Islet precursor cell (in vitro differentiated cells): ENCODE results near the gene PPP1R3G.
A peak's percentile ranks its signal among the peaks of the same experiment; 100 is the strongest.
"Not testable (repeated sequence)": the region's sequence is repeated elsewhere in the genome, so short reads cannot be mapped to it uniquely, and the experiment has no call there.

Experiments used
- DNase-seq: peaks from one replicate; pipeline ENCODE4 v3.0.0-alpha.2; 2018

The PPP1R3G gene

DNA sequence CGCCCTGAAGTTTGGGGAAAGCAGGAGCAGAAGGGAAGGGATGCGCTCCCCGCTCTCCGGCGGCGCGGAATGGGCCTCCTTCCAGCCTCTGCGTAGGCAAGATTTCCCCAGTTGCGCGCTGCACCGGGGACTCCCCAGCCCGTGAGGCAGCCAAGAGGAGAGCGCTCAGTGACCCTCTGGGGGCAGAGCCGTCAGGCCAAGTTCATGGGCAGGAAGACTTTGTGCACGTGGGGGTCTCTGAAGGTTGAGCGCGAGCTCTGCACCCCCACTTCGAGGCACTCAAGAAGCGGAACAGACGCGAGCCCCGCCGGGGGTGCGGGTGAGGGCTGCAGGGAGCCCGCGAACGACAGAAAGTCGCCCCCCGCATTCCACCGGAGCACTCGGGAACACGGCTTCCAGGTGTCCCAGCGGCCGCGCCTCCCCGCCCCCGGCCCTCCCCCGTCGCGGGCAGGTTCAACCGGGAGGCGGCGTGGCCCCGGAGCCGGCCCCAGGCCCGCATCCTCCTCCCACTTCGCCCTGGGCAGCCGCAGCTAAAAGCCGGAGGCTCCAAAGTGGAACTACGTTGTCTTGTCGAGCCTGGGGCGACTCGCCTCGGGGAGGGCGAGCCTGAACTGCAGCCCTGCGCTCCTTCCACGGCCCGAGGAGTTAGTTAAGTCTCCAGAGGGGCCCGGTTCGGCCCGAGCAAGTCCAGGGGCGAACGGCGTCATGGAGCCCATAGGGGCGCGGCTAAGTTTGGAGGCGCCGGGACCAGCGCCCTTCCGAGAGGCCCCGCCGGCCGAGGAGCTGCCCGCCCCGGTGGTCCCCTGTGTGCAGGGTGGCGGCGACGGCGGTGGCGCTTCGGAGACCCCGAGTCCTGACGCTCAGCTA, at the start of gene PPP1R3G:
Gene PPP1R3G (plus strand): TSS at position 561 of the 867 bp plus-strand sequence. CDS start 145 bp downstream, at position 706.
- DNase-seq = peak; percentile 66

DNA sequence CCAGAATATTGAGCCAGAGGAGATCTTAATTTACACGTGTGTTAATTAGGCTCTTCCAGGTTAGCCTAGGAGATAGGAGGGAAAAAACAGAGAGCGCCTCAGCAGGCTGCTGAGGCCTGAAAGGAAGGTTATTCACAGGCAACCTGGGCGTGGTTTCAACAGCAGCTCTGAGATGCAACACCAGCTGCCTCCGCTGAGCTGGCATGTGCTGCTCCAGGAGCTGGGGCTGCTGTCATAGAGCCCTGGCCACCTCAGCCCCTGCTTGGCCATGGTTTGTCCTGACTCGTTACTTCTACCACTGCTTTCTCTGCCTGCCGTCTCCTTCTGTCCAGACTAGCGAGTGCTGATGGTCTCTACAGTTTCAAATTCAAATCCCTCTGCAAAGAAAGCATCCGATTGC, 48.9 kb upstream of the PPP1R3G start:
- DNase-seq = peak; percentile 92

DNA sequence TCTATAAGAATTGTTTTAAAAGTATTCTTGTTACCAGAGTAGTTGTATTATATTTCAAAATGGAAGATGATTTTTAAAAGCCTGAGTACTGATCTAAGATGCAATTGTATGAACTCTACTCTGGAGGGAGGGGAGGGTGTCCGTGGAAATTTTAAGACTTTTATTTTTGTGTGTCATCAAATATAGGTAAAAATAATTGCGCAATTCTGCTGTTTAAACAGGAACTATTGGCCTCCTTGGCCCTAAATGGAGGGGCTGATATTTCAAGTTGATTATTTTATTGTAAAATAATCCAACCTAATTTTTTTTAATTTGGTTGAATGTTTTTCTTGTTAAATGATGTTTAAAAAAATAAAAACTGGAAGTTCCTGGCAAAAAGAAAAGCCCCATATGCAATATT, 43.2 kb upstream of the PPP1R3G start:
- DNase-seq = no peak

GRCh38 chr6:5042436-5042835, 42.7 kb upstream of the PPP1R3G start:
- no peak for DNase-seq

DNA sequence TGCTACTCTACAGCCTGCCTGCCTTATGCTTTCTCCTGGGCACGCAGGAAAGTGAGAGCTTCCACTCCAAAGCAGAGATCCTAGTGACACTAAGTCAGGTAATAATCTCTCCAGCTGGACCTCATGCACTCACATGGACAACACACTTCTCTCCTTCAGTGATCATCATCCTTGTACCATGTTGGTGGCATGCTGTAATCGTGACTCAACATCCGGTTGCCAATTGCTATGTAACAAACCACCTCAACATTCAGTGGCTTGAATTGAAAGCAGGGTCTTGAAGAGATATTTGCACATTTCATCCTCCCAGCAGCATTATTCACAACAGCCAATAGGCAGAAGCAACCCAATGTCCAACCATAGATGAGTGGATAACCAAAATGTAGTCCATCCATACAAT, 40.3 kb upstream of the PPP1R3G start:
- no peak for DNase-seq

DNA sequence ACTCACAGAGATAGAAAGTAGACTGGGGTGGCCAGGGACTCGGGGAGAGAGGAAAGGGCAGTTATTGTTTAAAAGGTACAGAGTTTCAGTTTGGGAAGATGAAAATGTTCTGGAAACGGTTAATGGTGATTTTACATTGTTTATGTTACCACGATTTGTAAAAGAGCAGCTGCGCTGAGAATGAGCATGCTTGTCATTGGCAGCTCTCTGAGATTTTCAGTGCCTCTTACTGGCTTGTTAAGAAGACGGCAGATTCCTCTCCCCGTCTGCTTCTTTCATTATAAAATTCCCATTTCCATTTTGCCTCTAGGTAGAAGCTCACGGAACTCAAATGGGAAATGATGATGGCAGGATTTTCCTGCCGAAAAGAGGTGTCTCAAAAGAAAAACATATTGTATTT, 39.7 kb upstream of the PPP1R3G start:
- no peak for DNase-seq

GRCh38 chr6:5046430-5046829, 38.7 kb upstream of the PPP1R3G start:
- DNase-seq = no peak

- no peak for DNase-seq
These were observed 35.1 kb upstream of the PPP1R3G start for GRCh38 chr6:5050009-5050408.

GRCh38 chr6:5051394-5051793, 33.7 kb upstream of the PPP1R3G start:
- no peak for DNase-seq

- DNase-seq = no peak
These were observed 32.1 kb upstream of the PPP1R3G start for GRCh38 chr6:5053038-5053437.

DNA sequence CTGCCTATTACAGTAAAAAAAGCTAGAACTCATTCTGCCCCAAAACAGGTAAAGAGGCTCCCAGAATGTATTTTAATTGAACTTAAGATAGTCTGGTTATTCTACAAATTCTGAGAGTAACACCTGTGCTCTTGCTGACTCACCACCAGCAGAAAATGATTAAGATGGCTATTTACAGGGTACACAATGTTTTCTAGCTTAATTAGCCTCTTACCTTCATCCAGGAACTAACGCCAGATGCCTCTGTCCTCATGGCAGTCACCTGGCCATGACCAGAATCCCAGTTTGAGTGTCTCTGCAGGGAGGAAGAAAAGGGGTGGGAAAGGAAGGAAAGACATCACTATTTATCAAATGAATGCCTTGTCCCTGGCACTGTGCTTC, 31.3 kb upstream of the PPP1R3G start:
- no peak for DNase-seq

DNA sequence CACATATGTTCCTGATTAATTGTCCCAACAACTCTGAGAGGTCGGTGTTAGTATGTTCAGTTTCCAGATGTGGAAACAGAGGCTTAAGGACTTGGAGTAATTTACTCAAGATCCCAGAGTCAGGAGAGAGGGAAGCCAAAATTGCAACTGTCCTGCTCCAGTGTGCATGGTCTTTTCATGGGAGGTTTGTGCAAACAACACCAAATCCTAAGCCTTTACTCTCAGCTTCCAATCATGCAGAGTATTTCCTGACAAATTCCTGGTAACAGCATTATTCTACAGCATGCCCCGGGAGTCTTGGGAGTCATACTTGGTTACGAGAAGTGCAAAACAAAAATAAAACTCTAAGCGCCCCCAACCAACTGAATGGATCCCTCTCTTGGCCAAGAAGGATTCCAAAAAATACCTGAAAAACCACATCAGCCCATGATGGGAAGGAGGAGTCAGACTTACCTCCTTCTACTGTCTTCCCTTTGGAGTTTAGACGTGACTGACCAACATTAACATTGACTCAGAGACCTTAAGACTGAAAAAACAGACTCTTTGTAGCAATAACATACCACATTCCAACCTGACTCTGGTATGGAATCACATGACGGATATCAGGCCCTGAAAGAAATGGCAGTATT, 30.8 kb upstream of the PPP1R3G start:
- no peak for DNase-seq

- no peak for DNase-seq
These were observed 30.0 kb upstream of the PPP1R3G start for GRCh38 chr6:5055118-5055517.

DNA sequence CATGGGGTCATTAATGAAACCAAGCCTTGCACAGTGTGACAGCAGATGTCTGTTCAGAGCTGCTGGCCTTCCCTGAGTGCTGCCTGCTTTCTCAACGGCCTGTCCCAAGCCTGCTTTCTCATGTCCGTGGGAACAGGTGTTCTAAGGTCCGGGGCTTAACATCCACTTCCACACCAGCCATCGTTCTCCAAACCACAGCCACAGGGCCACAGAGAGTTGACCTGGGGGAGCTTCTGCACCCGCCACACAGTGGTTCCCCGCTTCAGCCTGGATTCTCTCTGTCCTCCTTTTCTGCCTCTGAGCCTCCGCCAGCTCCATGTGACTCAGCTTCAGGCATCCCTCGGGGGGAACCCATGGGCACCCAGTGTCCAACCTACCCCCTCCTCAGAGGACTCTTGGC, 26.9 kb upstream of the PPP1R3G start:
- no peak for DNase-seq

GRCh38 chr6:5059036-5059896, 25.9 kb upstream of the PPP1R3G start:
- DNase-seq = no peak

- not testable (repeated sequence) for DNase-seq
These were observed 24.7 kb upstream of the PPP1R3G start for GRCh38 chr6:5060439-5060838.

- DNase-seq = no peak
These were observed 24.0 kb upstream of the PPP1R3G start for GRCh38 chr6:5061152-5061551.

DNA sequence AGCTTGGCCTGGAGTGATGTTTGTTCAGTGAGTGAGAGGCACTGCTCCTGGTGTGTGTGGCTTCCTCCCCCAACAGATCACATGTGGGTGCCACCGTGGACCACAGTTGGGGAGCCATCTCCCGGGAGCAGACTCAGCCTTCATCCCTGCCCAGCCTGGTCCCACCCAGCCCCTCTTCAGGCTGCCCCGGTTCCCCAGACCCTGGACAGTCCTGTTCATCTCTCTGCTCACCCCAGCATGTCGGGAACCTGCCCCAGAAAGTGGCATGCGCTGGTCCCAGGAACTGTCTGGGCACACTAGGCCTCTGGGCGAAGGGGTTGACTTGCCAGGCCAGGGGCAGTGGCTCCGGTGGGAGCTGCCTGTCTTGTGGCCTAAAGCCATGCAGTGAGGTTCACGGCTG, 21.5 kb upstream of the PPP1R3G start:
- DNase-seq = no peak

GRCh38 chr6:5066456-5067093, 18.6 kb upstream of the PPP1R3G start:
- DNase-seq = no peak

- DNase-seq = no peak
These were observed 17.8 kb upstream of the PPP1R3G start for GRCh38 chr6:5067305-5067704.

DNA sequence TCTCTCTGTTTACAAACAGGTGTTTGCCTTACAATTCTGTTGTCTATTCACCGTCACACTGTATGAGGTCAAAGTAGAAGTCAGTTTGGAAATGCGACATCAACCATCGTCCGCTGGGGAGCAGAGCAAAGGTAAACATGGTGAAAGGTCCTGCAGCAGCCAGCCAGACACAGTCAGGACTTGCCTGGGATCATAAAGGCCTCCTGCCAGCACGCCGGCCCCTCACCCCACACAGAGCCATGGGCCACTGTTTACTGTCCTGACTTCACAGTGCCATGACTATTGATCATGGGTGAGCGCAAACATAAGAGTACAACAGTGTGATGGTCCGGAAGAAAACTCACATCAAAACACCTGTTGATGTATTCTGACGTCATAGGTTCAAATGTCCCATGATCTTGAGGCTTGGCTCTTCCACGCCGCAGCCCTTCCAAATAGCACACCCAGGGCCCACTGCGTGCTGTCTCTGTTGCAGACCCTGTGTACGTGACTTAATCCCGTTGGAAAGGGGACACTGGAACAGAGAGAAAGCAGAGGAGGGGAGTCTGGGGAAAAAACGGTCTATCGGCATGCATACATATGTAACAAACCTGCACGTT, 16.9 kb upstream of the PPP1R3G start:
- no peak for DNase-seq

DNA sequence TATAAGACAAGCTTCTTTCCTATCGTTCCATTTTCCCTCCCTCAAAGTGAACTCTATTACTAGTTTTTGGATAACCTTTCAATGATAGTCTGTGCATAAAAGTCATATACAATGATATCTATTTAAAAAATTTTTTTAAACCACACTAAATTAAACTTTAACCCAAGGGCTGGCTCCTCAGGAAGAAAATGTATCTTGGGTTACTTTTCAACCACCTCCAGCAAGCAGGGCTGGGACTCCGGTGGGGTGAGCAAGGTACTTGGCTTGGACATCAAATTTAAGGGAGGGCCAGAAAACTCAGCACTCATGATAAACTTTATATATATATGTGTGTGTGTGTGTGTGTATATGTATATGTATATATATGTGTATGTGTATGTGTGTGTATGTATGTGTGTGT, 13.9 kb upstream of the PPP1R3G start:
- DNase-seq = no peak

DNA sequence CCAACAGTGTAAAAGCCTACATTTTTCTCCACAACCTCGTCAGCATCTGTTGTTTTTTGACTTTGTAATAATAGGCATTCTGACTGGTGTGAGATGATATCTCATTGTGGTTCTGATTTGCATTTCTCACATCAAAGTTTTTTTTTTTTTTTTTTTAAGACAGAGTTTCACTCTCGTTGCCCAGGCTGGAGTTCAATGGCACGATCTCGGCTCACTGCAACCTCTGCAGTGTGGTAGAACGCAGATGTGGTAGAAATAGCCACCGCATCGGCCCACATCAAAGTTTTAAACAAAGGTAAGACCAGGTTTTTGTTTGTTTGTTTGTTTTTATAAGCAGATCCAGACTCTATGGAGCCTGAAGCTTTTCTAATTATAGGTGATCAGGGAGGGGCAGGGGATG, 12.7 kb upstream of the PPP1R3G start:
- no peak for DNase-seq
